HL-60/S4 treated with retinoic acid at 250 ng/mL for 4 days and 3 days (cell line): Measurements from ENCODE around the gene CPA3.

ENCODE experiments used
- in situ Hi-C: fragments of 300-500 bp; cut with MboI; formaldehyde crosslinking; loops from 2 replicates; pipeline ENCODE4 v1.7.0; 2022; ENCODE audit warnings: low sequenced_read_pairs

CPA3 gene

DNA sequence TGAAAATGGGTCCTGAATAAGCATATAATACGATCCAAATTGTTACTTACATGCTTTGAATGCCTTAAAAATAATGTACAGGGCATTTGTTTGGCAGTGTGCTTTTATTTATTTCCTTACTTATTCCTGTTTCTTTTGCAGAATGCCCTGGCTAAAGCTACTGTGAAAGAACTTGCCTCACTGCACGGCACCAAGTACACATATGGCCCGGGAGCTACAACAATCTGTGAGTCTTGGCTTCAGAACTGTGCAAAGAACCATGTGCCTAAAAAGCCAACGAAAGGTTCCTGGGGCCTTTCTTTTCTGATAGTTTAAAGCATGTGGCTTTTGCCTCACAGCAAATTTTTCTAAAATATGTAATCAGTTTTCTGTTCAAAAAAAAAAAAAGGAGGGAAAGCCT is 7.8 kb upstream of the CPA3 start:
- in situ Hi-C loops = no loop called here

DNA sequence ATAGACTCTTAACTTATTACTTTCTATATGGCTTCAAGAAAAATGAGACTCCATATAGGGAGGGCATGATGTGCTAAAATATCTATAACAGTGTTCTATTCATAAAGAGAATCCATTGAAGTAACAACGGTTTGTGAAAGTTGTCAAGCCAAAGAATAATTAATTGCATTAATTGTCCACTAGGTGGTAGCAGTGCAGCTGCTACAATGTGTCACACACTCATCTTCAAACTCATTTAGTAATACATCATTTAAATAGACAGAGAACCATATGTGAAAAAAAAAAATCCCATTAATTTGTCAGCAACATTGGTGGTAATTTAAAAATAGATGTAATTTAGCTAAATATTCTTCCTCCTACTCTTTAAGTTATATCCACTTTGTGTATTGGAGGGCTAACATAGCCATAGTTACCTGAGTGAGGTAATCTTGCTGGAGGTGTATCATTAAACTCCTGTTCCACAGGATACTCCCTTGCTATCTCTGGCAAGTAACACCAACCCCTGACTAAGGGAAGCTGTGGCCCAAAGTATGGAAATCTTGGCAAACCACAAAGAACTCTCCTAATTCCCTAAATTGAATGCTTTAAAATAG is 3.7 kb upstream of the CPA3 start:
- in situ Hi-C loops = no loop called here

- in situ Hi-C loops = no loop called here
Observed at GRCh38 chr3:148863297-148863696, 1.8 kb upstream of the CPA3 start.

- in situ Hi-C loops = no loop called here
Observed at GRCh38 chr3:148863814-148864213, 1.3 kb upstream of the CPA3 start.

DNA sequence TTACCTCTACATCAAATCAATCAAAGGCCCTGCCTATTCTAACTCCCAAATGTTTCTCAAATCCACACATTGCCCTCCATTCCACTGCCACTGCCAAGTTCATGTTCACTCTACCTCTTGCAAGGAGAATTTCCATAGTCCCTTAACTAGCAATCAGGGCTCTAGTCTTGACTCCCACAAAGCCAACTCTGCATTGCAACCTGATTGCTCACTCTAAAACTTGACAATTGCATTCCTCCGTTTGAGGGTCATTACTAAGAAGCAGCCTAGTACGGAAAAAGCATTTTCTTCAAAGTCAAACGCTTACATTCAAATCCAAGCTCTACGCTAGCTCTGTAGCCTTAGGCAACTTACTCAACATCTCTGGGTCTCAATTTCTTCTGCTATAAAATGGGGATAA is 1.2 kb downstream of the CPA3 start:
- in situ Hi-C loops = no loop called here

- in situ Hi-C loops = no loop called here
Observed at GRCh38 chr3:148873270-148873927, 8.3 kb downstream of the CPA3 start.

- in situ Hi-C loops = no loop called here
Observed at GRCh38 chr3:148873977-148874376, 8.9 kb downstream of the CPA3 start.

GRCh38 chr3:148878095-148878494 is 13.0 kb downstream of the CPA3 start:
- in situ Hi-C loops = no loop called here

- in situ Hi-C loops = no loop called here
Observed at GRCh38 chr3:148879256-148879655, 14.2 kb downstream of the CPA3 start.

- in situ Hi-C loops = no loop called here
Observed at GRCh38 chr3:148880681-148881080, 15.6 kb downstream of the CPA3 start.

DNA sequence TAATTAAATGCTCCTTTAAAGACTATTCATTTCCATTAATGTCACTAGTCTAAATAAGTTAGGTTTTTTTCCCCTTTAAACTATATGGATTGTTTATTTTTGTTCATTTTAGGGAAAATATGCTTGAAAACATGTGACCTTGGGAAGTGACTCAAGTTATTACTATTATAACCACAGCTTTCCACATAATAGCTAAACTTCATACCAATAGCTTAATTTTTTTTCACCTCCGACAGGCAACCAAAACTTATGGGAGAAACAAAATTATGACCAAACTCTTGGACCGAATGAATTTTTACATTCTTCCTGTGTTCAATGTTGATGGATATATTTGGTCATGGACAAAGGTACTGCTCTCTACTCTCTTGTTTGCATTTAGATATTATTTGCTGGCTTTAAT is 16.2 kb downstream of the CPA3 start:
- in situ Hi-C loops = no loop called here

DNA sequence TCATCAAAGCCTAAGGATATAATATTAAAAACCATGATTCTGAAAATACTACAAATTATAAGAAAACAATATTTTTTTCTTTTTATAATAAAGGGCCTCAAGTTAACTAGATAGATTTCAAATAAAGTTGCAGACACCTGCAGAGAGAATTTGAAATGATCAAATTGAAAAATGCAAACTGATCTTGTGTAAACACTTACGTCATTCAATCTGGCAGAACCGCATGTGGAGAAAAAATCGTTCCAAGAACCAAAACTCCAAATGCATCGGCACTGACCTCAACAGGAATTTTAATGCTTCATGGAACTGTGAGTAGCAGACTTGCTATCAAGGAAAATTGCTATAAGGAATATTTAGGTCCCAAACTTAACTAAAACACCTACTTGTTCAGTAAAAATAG is 17.2 kb downstream of the CPA3 start:
- in situ Hi-C loops = no loop called here

- in situ Hi-C loops = no loop called here
Observed at GRCh38 chr3:148883163-148883562, 18.1 kb downstream of the CPA3 start.

- in situ Hi-C loops = no loop called here
Observed at GRCh38 chr3:148884261-148884660, 19.2 kb downstream of the CPA3 start.

DNA sequence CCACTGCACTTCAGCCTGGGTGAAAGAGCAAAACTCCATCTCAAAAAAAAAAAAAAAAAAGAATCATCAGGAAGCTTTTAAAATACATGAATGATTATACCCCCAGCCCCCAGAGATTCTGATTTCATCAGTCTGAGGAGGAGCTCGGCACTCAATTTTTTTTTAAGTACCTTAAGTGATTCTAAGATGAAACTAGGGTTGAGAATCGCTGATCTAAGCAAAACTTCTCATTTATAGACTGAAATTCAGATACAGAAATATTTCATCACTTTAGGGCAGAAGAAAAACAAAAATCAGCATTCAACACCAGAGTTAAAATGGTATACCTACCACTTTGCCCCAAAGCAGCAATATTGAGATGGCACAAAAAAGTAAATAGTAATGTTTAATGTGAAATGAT is 24.7 kb downstream of the CPA3 start:
- in situ Hi-C loops = no loop called here

DNA sequence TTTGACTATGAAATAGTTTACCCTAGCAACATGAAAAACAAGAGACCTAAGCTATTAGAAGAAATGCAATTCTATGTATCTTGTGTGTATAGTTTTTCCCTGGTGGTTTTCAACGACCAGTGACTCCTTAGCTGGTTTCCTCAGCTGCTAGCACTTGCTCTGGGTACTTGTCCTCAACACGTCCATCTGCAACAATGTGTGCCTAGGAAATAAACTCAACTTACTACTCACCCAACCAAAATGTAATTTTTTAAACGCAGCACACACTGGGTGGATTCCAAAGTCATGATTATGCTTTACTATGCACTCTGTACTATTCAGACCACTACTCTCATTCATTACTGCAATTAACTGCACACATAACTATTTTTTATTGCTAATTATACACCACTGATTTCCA is 31.0 kb downstream of the CPA3 start:
- in situ Hi-C loops = no loop called here

GRCh38 chr3:148901987-148902791 is 37.1 kb downstream of the CPA3 start:
- in situ Hi-C loops = no loop called here

DNA sequence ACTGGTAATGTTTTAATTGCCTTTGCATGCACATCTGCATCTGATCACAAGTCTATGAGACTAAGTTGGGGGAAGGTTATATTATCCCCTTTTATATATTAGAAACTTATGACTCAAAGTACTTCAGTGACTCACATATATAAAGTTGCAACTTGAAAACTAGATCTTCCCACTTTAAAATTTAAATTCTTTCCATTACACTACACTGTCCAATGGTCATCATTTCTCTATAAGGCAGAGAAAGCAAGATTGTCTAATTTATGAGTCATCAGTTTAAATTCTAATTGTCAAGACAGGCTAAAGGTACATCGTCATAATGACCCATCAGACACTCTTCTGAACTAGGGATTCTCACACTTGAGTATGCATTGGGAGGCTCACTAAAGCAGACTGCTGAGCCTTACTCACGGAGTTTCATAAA is 37.9 kb downstream of the CPA3 start:
- in situ Hi-C loops = no loop called here

DNA sequence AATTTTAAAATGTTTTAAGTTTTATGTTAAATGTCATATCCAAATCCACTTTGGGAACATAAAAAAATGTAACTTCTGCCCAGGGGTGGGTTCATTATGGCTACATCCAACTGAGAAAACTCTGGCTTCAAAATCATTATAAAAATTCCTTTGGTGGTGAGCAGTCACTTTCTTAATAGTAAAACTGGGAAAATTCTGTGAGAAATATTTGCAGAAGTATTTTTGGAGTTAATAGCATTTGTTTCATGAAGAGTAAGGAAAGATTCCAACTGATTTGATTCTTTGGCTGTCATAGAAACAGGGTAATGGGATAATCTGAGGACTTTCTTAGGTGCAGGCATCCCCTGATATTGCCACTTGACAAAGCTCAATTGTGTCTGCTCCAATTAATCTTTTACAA is 38.8 kb downstream of the CPA3 start:
- in situ Hi-C loops = no loop called here

DNA sequence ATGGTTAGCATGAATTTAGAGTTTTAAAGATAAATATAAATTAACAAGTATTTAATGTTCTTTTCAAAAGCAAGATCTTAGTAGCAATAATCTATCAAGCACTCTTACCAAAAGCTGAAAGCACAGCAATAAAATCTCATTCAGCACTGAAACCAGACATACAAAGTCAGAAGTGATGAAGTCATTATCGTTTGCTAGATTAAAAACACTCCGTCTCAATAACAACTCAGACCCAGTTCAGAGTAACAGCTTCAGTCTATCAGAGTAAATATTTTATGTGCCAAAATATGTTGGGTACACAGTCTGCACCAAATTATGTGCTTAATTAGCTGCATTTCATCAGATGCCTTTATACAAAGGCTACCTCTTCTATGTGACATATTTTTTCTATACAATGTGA is 41.6 kb downstream of the CPA3 start:
- in situ Hi-C loops = no loop called here

- in situ Hi-C loops = no loop called here
Observed at GRCh38 chr3:148911173-148911572, 46.1 kb downstream of the CPA3 start.

DNA sequence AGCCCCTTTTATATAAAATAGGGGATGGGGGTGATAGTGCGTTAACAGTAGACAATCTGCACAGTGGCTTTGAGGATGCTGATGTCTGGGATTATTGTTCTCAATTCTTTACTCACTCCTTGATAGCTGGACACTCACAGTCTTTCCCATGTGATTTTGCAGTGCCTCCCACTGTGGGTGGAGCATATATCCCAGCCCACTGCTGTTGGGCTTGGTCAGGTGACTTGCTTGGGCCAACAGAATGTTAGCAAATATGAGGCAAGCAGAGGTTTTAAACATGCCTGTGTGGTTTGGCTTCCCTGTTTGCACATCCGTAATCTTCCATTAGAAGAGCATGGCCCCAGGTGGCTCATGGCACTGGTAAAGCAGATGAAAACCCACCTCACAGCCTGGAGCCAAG is 46.5 kb downstream of the CPA3 start:
- in situ Hi-C loops = no loop called here
